Measurements from ENCODE around the gene DGKH.
"Not testable (repeated sequence)": the region's sequence is repeated elsewhere in the genome, so short reads cannot be mapped to it uniquely, and the experiment has no call there.

The DGKH gene

DNA sequence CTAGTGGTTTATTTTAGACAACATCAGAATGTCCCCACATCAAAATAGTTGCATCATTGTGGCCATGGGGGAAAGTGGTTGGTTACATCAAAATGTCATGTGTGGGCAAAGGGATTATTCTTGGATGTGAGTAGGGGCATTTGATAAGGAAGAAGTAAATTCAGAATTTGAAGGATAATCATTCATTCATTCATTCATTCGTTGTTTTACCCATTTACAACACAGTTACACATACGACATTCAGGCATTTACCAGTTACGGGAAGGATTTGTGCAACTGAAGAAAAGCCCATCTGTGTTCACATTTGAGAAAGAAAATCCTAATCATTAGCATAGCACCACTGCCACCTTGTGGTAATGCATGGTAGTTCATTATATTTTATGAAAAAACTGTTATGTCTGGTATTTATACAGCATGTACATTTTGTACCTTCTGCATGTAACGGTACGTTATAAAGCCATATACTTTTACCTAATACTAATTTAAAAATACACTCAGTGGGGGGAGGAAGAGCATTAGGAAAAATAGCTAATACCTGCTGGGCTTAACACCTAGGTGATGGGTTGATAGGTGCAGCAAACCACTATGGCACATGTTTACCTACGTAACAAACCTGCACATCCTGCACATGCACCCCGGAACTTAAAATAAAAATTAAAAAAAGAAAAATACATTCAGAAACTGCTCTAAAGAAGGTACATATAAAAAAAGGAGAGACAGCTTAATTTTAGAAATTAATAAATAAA lies 62.1 kb downstream of the DGKH start:
- in situ Hi-C loops (cut with MboI; ENCODE audit: low sequenced_read_pairs), result no loop called here

- in situ Hi-C loops (cut with MboI; ENCODE audit: low sequenced_read_pairs), result no loop called here
These were observed 64.4 kb downstream of the DGKH start for GRCh38 chr13:42112864-42113263.

- in situ Hi-C loops (cut with MboI; ENCODE audit: low sequenced_read_pairs), result no loop called here
These were observed 65.0 kb downstream of the DGKH start for GRCh38 chr13:42113478-42113877.

GRCh38 chr13:42114278-42114677 lies 65.8 kb downstream of the DGKH start:
- in situ Hi-C loops (cut with MboI; ENCODE audit: low sequenced_read_pairs), result no loop called here

GRCh38 chr13:42114912-42115311 lies 66.5 kb downstream of the DGKH start:
- in situ Hi-C loops (cut with MboI; ENCODE audit: low sequenced_read_pairs), result no loop called here

DNA sequence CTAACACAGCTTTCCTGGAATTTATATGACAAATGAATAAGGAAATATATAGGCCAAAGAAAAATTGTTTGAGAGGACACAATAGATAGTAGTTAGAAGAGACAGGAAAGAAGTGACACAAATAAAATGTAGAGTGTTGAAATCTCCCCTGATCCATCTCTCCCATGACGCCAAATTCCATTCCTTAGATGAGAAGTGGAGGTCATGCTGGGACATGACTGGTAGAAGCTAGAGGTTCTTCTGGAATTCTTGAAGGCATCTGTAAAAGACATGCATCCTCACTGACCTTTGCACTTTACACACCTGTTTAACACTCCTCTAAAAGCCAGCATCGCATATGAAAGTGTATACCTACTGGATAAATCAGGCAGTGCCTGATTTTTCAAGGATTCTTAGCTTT lies 67.8 kb downstream of the DGKH start:
- in situ Hi-C loops (cut with MboI; ENCODE audit: low sequenced_read_pairs), result no loop called here

DNA sequence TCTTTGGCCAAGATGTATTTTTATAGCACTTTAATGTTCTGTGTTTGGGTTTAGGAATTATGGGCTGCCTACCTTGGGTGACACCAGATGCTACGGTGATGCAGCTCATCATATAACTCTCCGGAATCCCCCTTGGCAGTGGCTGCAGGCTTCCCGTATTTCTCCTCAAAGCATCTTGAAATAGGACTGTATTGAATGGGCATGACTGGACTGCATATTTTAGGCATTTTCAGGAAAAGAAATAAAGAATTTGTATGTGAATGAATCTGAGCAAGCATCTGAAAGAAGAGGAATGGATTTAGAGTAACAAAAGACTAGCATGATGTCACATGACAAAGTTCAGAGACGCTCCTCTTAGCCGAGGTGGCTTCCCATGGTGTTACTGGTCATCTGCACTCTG lies 70.6 kb downstream of the DGKH start:
- in situ Hi-C loops (cut with MboI; ENCODE audit: low sequenced_read_pairs), result no loop called here

- in situ Hi-C loops (cut with MboI; ENCODE audit: low sequenced_read_pairs), result no loop called here
These were observed 71.4 kb downstream of the DGKH start for GRCh38 chr13:42119875-42120274.

GRCh38 chr13:42123600-42123999 lies 75.2 kb downstream of the DGKH start:
- in situ Hi-C loops (cut with MboI; ENCODE audit: low sequenced_read_pairs), result no loop called here

- in situ Hi-C loops (cut with MboI; ENCODE audit: low sequenced_read_pairs), result no loop called here
These were observed 76.6 kb downstream of the DGKH start for GRCh38 chr13:42125046-42125445.

DNA sequence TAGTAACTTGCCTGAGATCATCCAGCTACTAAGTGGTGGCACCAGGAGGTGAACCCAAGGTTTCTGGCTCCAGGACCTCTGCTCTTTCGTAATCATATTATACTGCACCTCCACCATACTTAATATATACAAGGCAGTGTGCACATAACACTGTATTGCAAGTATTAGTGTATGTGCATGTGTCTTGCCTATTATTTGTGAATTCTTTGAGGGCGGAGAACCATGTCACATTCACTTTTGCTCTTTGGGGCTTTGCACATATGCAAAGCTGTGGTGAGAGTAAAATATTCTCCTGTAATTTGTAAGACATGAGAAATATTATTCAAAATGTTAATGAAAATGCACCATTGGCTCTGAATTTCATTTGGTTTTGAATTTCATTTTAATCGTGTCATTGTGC lies 78.6 kb downstream of the DGKH start:
- in situ Hi-C loops (cut with MboI; ENCODE audit: low sequenced_read_pairs), result no loop called here

- in situ Hi-C loops (cut with MboI; ENCODE audit: low sequenced_read_pairs), result no loop called here
These were observed 80.6 kb downstream of the DGKH start for GRCh38 chr13:42129033-42129432.

- in situ Hi-C loops (cut with MboI; ENCODE audit: low sequenced_read_pairs), result no loop called here
These were observed 88.1 kb downstream of the DGKH start for GRCh38 chr13:42136518-42136917.

- in situ Hi-C loops (cut with MboI; ENCODE audit: low sequenced_read_pairs), result no loop called here
These were observed 89.5 kb downstream of the DGKH start for GRCh38 chr13:42137856-42138537.

DNA sequence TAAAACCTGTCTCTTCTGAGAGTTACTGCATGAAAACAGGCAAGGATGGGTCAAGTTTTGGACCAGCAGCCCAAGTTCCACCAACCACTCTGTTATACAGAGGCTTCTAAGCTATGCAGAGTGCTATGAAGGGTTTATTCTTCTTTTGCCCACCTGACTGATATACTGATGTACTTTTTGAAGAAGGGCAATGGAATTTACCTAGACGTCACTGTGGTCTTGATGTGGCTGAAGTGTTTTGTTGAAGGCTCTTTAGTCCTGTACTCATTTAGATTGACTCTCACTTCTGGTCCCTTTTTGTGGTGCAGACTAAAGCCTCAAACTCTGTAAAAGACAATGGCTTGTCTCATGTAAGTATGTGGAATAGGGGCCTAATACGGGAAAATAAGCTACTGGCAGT lies 92.0 kb downstream of the DGKH start:
- in situ Hi-C loops (cut with MboI; ENCODE audit: low sequenced_read_pairs), result no loop called here

GRCh38 chr13:42141052-42141451 lies 92.6 kb downstream of the DGKH start:
- in situ Hi-C loops (cut with MboI; ENCODE audit: low sequenced_read_pairs), result not testable (repeated sequence)

DNA sequence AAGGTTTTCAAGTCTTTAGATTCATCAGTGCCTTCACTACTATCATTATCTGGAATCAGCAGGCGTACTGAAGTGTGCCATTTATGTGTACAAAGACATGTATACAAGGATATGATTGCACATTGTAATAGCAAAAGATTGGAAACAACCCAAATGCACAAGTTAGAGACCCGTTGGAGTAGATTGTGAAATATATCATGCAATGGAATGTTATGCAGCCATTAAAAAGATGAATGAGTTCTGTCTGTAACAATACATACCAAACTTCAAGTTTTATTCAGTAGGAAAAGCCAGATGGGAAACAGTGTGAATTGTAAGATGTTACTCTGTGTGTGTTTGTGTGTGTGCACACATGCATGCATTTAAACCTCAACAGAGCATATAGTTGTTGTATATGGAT lies 97.9 kb downstream of the DGKH start:
- in situ Hi-C loops (cut with MboI; ENCODE audit: low sequenced_read_pairs), result no loop called here

GRCh38 chr13:42148538-42148937 lies 100.1 kb downstream of the DGKH start:
- in situ Hi-C loops (cut with MboI; ENCODE audit: low sequenced_read_pairs), result no loop called here

DNA sequence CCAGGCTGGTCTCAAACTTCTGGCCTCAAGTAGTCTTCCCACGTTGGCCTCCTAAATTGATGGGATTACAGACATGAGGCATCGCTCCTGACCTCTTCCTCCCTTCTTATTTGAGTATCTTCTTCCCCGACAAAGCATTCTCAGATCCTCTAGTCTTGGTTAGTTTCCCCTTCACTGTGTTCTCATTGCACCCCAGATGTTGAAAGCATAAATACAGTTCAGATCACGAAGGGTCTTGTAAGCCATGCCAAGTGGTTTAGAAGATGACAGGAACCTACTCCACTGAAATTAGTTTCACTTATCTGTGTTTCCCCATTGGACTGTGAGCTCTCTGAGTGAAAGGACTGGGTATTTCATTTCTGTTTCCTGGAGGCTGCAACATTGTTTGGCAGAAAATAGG lies 100.7 kb downstream of the DGKH start:
- in situ Hi-C loops (cut with MboI; ENCODE audit: low sequenced_read_pairs), result no loop called here

- in situ Hi-C loops (cut with MboI; ENCODE audit: low sequenced_read_pairs), result no loop called here
These were observed 103.3 kb downstream of the DGKH start for GRCh38 chr13:42151781-42152180.

DNA sequence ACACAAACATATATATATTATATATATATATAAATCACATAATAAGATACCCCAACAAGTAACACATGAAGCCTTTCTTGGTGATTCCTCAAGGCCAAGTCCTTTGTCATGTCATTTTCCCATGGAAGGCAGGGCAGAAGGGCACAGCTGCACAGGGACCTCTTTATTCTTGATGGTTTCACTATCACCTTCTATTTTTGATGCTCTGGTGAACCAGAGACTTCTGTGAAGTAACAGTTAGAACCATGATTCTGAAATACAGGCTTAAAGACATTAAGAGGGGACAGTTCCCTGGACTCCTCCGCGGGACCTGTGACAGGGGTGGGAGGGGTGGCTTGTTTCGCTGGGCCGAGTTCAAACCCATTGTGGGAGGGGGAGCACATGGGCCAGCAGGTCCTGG lies 104.0 kb downstream of the DGKH start:
- in situ Hi-C loops (cut with MboI; ENCODE audit: low sequenced_read_pairs), result no loop called here

DNA sequence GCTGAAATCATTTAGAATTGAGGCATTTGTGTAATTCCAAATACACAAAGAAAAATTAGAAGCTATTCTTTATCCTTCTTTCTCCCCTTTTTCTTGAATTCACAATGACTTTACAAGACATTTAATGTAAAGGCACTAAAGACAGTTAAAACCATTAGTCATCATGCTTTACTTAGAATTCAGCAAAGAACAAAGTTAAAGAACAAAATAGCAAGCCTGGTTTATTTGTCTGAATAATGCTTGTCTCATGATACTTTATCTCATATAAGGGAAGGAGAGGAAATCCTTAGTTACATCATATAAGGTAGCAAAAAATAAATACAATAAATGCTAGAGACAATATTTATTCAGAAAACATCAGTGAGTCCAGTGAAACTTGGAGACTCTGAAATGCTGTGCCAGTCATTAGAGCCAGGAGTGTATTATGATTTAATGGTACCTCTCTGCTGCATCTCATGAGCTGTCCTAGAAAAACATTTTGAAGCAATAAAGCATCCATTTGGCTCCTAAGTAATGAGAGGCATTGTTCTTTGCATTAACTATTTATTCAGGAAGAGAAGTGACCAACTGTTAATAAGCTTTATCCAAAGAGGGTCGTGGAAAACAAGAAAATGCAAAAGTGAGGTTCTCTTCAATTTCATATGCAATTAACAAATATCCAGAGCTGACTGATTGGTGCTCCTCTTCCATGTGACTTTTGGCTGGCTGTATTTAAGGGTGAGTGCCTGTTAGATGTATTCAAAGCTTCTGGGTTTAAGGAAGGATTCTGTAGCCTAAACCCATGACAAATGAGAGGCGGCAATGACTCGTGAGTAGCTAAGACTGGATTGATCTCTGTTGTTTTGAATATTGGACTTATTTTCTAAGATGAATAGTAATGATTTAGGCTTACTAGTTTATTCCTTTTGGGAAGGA lies 105.0 kb downstream of the DGKH start:
- in situ Hi-C loops (cut with MboI; ENCODE audit: low sequenced_read_pairs), result no loop called here

Measured in HL-60/S4 treated with retinoic acid at 250 ng/mL for 4 days and 3 days (cell line).